ENCODE data around the gene EGFL6. TPM values are rescaled to one million over a fixed set of nuclear protein-coding genes. Genes with fewer than 3 reads are reported as not detected.

EGFL6 gene, protein sequence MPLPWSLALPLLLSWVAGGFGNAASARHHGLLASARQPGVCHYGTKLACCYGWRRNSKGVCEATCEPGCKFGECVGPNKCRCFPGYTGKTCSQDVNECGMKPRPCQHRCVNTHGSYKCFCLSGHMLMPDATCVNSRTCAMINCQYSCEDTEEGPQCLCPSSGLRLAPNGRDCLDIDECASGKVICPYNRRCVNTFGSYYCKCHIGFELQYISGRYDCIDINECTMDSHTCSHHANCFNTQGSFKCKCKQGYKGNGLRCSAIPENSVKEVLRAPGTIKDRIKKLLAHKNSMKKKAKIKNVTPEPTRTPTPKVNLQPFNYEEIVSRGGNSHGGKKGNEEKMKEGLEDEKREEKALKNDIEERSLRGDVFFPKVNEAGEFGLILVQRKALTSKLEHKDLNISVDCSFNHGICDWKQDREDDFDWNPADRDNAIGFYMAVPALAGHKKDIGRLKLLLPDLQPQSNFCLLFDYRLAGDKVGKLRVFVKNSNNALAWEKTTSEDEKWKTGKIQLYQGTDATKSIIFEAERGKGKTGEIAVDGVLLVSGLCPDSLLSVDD
- total RNA-seq, result not detected
- long read RNA-seq, result 0 reads

GRCh38 chrX:13569479-13570260, at the start of gene EGFL6:
Gene EGFL6, plus strand, starts transcription at chrX:13569601. Its CDS starts 261 bp downstream, at chrX:13569862.
- intact Hi-C loops (cut with micrococcal nuclease), result no loop called here
- no peak for TF ChIP-seq CTCF (IDR thresholded peaks at IDR 0.05; ENCODE audit: borderline replicate concordance)
- Histone ChIP-seq H3K27ac (replicated peaks) (no peak within 1 kb of the TSS), H3K9me3 (replicated peaks) (no peaks in the 10 kb centered on the region), H3K27me3 (ENCODE audit: low read depth) (peaks cover 28% of the 10 kb centered on the region), H3K36me3 (no peaks in the 10 kb centered on the region), H3K4me3 (peak within 1 kb of the TSS; percentile 27), H3K4me1 (no peaks in the 10 kb centered on the region)
- no peak for DNase-seq

DNA sequence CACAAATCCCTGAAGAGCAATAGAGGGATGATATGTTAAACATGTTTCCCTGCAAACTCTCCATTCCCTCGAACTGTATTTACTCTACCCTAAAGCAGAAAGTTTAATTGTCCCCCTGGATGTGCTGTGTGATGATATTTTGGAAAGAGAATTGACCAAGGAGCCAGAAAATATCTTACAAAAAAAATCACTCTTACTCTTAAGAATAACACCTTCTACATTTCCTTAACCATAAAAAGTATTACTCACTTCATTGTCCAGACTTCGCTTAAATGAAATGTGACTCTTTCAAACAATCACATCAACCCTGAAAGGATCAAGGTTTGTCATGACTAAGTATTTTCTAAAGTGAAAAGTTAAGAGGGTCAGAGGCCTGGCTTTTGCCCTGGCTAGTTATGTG, 49.0 kb upstream of the EGFL6 start:
- H3K27me3 ChIP-seq (ENCODE audit: low read depth), result no peaks in the 10 kb centered on the region
- no peaks in the 10 kb centered on the region for H3K9me3 ChIP-seq (replicated peaks)
- H3K36me3 ChIP-seq, result no peaks in the 10 kb centered on the region
- no peaks in the 10 kb centered on the region for H3K4me1 ChIP-seq
- intact Hi-C loops (cut with micrococcal nuclease), result no loop called here
- H3K27ac ChIP-seq (replicated peaks), result no peak overlapping the region
- H3K4me3 ChIP-seq, result no peak overlapping the region
- DNase-seq, result no peak
- no peak for TF ChIP-seq CTCF (IDR thresholded peaks at IDR 0.05; ENCODE audit: borderline replicate concordance)

DNA sequence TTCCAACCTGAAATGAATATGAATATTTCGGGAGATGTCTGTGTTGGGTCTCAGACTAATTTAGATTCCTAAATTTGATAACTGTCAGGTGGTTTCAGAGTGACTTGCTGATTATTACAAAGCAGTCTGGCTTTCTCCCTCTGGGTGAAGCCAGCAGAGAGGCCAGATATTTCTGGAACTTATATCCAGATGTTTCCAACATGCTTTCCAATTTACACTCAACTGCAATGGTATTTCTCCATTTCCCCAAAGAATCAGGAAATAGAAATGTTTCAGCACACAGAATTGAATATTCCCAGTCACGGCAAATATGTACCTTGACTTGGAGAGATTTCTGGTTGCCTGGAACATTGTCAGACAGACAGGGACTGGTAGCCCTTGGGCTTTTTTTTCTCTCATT, 48.5 kb upstream of the EGFL6 start:
- intact Hi-C loops (cut with micrococcal nuclease), result no loop called here
- no peak for TF ChIP-seq CTCF (IDR thresholded peaks at IDR 0.05; ENCODE audit: borderline replicate concordance)
- H3K9me3 ChIP-seq (replicated peaks), result no peaks in the 10 kb centered on the region
- H3K27me3 ChIP-seq (ENCODE audit: low read depth), result no peaks in the 10 kb centered on the region
- no peak for DNase-seq
- H3K4me3 ChIP-seq, result no peak overlapping the region
- H3K27ac ChIP-seq (replicated peaks), result no peak overlapping the region
- no peaks in the 10 kb centered on the region for H3K4me1 ChIP-seq
- no peaks in the 10 kb centered on the region for H3K36me3 ChIP-seq

DNA sequence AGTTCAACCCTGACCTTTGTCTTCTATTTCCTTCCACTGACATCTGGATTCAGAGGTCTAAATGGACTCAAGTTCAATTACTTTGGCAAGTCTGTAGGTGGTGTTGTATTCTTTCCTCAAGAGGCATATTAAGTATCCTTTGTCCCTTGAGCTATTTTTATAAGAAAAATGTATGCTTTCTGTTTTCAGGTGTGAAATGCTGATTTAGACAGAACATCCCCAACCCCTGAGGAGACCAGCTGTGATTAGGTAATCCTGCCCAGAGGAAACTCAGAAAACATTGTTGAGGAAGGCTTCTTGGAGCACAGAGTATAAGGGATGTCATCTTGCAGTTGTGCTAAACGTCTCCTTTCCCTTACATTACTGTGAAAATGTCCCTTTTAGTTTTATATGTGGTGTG, 46.6 kb upstream of the EGFL6 start:
- DNase-seq, result no peak
- no peaks in the 10 kb centered on the region for H3K36me3 ChIP-seq
- H3K9me3 ChIP-seq (replicated peaks), result no peaks in the 10 kb centered on the region
- intact Hi-C loops (cut with micrococcal nuclease), result no loop called here
- no peaks in the 10 kb centered on the region for H3K4me1 ChIP-seq
- H3K4me3 ChIP-seq, result no peak overlapping the region
- no peak overlapping the region for H3K27ac ChIP-seq (replicated peaks)
- TF ChIP-seq CTCF (IDR thresholded peaks at IDR 0.05; ENCODE audit: borderline replicate concordance), result no peak
- no peaks in the 10 kb centered on the region for H3K27me3 ChIP-seq (ENCODE audit: low read depth)

DNA sequence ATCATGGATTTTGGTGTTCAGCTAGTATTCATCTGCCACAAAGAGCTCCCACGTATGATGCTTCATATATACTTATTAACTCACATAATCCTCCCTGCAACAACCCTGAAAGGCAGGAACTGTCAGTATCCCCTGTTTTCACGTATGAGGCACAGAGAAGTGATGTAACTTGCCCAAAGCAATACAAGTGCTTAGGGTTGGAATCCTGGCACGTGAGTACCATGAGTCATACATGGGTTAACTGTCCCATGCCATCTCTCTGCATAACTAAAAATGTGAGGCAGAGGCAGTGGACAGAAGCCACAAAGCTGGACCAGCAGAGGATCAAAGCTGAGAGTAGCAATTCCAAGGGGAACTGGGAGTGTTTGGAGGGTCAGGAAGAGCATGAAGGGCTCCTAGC, 35.7 kb upstream of the EGFL6 start:
- Histone ChIP-seq H3K4me3 (no peak overlapping the region), H3K4me1 (no peaks in the 10 kb centered on the region), H3K36me3 (no peaks in the 10 kb centered on the region), H3K9me3 (replicated peaks) (no peaks in the 10 kb centered on the region), H3K27me3 (ENCODE audit: low read depth) (no peaks in the 10 kb centered on the region), H3K27ac (replicated peaks) (no peak overlapping the region)
- TF ChIP-seq CTCF (IDR thresholded peaks at IDR 0.05; ENCODE audit: borderline replicate concordance), result no peak
- DNase-seq, result no peak
- intact Hi-C loops (cut with micrococcal nuclease), result no loop called here

Data from left ventricle myocardium inferior (tissue), 1 donor.